Testis (tissue), 2 donors: ENCODE results near the gene GDAP1L1.

Source experiments
- POLR2A ChIP-seq: fragments of 450-650 bp; IDR thresholded peaks from one replicate; pipeline ENCODE4 v1.6.1; 2017; ENCODE audit warnings: antibody characterized with exemption, mild to moderate bottlenecking, moderate library complexity
- TF ChIP-seq, protein P1 (sequence below), 3 experiments: fragments of 450-650 bp in 2 of 3; fragments of 200-600 bp in 1 of 3; sonication (generic) in 1 of 3; IDR thresholded peaks; one replicate each; pipeline ENCODE4 v1.5.1; 2016 to 2019; ENCODE audit warnings: antibody characterized with exemption in 3 of 3, mild to moderate bottlenecking in 2 of 3, moderate library complexity in 1 of 3

DNA sequence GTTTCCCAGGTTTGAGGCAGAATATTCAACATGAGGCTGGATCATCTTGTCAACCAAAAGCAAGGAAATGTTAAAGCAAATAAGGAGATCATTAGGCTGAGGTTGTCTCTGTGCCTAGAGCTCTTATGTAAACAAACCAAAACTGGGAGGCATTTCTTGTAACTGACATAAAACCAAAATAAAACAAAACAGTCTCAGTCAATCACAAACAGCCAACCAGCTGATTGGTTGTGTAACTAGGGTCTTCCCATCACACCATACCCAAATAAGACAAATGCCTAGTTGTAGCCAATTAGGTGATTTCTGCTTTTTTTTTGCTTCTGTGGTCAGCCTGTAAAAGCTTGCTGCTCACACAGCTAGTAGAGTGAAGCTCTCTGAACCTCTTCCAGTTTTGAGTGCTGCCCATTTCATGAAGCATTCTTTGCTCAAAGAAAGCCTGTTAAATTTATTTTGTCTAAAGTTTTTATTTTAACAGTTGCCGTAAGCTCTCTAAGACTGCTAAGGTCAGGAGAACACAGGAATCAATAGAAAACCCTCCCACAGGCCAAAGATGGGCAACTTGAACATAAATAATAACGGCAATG is 72.8 kb downstream of the GDAP1L1 start:
- TF ChIP-seq, protein P1, sequence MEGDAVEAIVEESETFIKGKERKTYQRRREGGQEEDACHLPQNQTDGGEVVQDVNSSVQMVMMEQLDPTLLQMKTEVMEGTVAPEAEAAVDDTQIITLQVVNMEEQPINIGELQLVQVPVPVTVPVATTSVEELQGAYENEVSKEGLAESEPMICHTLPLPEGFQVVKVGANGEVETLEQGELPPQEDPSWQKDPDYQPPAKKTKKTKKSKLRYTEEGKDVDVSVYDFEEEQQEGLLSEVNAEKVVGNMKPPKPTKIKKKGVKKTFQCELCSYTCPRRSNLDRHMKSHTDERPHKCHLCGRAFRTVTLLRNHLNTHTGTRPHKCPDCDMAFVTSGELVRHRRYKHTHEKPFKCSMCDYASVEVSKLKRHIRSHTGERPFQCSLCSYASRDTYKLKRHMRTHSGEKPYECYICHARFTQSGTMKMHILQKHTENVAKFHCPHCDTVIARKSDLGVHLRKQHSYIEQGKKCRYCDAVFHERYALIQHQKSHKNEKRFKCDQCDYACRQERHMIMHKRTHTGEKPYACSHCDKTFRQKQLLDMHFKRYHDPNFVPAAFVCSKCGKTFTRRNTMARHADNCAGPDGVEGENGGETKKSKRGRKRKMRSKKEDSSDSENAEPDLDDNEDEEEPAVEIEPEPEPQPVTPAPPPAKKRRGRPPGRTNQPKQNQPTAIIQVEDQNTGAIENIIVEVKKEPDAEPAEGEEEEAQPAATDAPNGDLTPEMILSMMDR (IDR thresholded peaks at IDR 0.05): no peak
- no peak for TF ChIP-seq POLR2A
